ENCODE data around the gene CDH12.

The CDH12 gene

DNA sequence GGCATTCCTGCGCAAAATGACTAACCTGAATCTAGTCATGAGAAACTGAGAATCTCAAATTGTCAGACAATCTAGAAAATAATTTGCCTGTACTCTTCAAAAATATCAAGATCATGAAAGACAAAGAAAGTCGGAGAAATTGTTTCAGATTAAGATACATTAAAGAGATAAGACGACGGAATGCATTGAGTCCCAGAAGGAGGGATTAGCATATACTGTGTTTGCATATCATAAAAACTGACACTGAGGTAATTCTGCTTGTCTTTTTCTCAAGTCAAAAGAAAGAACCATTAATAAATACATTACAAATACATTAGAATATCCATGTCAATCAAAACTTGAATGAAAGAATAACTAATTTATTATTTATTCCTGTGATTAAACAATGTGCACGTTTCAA lies 88.4 kb downstream of the CDH12 start:
- no peak for DNase-seq (ENCODE audit: low read depth in 2 of 2)

DNA sequence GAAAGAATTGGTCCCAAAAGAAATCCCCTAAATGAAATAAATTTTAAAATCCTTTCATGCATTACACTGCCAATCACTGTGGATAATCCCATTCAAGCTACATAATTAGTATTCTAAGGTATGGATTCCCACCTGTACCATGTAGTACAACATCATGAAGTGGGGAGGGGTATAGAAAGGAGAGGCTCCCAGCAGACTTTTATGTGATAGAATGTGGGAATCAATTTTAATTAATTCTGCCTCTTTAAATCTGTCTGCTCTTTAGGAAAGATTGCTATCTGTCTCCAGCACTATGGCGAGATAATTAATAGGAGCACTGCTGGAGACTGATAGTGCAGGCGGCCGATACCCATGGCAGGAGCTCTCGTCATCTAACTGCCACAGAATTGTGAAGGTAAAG lies 95.4 kb downstream of the CDH12 start:
- DNase-seq (ENCODE audit: low read depth in 2 of 2) = no peak

DNA sequence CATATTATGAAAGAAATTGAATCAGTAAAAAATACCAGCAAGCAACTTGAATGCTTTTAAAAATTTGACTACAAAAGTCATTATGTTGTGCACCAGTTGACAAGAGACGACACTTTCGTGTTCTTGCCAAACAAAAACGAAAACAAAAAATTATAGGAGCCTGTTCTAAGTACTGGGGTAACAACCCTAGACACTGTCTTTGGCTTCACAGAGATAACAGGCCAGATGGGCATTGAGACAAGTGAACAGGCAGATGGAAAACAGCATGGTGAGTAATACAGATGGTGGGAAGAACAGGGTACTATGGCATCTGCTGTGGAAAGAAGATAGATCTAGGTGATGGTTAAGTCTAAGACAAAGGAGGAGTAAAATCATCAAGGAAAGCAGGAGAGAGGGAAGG lies 99.0 kb downstream of the CDH12 start:
- no peak for DNase-seq (ENCODE audit: low read depth in 2 of 2)

DNA sequence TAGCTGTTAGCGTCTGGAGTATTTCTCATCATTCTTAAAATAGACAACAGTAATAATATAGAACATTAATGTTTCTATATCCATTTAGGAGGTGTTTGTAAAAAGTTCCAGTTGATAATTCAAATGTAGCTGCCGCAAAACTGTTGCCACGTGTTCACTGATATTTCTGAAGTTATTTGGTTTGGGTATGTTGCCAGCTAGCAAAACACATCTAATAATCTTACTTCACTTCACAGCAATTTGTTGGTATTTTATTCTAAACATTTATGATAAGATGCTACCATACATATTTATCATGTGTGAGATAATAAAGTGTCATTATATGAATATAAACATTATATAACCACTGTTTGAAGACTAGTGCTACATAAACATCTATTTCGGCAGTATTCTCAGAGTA lies 101.6 kb downstream of the CDH12 start:
- DNase-seq (ENCODE audit: low read depth in 2 of 2) = no peak

DNA sequence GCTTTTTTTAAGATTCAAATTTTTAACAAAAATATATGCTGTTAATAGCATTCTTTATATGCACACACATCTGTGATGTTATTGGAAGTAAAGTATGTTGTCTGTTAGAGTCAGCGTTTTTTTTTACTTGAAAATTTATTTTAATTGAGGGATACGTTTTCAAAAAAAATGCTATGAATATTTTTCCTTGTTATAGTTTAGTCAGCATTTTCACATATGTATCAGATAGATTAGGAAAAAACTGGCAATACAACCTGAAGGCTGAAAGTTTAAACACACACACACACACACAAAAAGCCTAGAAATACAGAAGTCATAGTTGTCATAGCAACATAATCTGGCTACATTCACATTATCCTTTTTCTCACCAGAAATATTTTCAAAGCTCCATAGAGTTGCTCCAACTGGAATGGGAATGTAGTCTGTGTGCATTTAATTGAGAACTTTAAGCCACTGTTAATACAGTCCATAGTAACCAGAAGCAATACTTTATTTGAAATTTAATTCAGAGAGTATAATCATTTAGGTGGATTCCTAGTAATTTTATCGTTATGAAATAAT lies 116.6 kb downstream of the CDH12 start:
- DNase-seq (ENCODE audit: low read depth in 2 of 2) = no peak

DNA sequence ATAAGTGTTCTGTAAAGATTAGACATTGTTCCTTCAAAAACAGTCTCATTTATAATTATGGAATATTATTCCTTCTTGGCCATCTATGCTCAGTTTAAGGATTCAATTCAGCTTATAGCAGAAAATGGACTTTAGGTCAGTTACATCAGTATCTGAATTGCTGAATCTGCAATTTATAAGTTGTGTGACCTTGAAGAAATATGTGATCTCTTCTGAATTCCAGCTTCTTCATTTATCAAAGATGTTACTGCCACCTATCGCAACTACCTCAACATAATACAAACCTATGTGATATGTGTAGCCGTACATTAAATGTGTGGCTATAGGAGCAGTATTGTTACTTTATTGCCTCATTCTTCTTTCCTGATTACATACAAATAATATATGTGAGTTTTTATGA lies 118.2 kb downstream of the CDH12 start:
- DNase-seq (ENCODE audit: low read depth in 2 of 2) = no peak

DNA sequence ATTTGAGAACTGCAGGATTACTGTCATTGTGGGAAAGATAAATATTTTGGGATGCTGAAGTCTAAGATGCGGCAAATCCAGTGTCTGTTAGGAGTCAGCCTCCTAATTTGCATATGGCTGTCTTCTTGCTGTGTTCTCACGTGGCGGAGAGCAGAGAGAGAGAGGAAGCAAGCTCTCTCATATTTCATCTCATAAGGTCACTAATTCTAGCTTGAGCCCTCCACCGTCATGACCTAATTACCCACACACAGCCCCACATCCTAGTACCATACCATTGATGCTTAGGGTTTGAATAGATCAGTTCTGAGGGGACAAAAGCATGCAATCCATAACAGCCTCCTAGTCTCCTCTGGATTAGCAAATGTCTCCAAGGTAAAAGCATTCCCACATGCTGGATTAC lies 124.5 kb downstream of the CDH12 start:
- no peak for DNase-seq (ENCODE audit: low read depth in 2 of 2)

DNA sequence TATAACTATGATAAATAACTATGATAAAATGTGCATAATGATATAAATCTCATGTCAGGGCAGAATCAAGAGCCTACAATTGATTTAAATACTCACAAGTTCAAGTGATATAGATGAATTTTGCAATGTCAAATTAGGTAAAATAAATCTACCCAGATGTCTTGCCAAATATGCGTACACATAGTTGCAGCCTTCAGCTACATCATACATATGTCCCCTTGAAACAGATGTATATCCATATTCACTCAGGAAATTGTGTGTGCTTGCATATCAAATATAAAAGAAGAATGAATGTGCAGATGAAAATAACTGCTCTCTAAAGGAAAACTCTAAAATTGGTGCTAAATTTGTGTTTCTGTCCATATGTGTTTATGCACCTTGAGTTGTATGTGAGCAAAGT lies 130.7 kb downstream of the CDH12 start:
- no peak for DNase-seq (ENCODE audit: low read depth in 2 of 2)

DNA sequence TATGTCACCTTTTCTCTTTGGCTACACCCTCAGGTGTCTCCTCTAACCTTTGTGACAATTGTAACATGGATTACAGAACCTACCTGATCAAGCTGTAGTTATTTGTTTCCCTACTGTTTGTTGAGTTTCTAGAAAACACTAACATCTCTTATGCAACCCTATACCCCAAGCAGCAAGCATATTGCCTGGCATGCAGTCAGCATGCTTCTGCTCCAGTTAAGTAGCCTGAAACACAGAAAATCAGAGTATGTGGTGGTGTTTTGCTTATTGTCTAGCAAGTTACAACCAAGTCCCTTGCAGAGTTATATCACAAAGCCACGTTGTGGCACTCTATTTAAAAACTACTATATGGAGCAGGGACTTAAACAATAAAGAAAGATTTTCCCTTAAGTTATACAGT lies 131.1 kb downstream of the CDH12 start:
- DNase-seq (ENCODE audit: low read depth in 2 of 2) = no peak

DNA sequence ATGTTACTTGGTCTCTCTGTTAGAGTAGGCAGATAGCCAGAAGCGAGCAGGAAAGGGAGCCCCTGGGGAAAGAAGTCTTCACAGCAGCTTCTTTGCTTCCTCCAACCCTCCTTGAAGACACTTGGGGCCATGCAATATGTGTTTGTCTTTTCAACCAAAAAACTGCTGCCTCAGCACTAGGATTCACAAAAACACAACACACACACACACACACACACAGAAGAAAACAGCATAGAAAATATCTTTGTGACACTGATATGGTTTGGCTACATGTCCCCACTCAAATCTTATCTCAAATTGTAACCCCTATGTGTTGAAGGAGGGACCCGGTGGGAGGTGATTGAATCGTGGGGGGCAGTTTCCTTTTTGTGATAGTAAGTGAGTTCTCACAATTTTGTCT lies 133.3 kb downstream of the CDH12 start:
- DNase-seq (ENCODE audit: low read depth in 2 of 2) = no peak

DNA sequence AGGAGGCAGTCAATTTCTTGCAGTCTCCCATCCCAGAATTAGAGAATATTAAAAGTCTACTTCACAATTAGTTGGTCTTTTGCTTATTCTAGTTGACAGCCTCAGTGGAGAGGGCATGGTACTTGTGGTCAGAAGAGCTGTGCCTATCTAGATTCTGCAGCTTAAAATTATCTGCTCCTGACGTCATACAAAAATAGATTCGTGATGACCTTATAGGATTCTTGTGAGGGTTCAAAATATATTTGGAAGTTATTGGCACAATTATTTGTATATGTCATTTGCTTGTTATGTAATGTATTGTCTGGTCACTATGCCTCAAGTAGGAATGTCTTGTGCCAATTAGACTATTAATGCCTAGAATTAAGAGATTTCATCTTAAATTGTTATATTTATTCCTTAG lies 142.5 kb downstream of the CDH12 start:
- DNase-seq (ENCODE audit: low read depth in 2 of 2) = no peak

DNA sequence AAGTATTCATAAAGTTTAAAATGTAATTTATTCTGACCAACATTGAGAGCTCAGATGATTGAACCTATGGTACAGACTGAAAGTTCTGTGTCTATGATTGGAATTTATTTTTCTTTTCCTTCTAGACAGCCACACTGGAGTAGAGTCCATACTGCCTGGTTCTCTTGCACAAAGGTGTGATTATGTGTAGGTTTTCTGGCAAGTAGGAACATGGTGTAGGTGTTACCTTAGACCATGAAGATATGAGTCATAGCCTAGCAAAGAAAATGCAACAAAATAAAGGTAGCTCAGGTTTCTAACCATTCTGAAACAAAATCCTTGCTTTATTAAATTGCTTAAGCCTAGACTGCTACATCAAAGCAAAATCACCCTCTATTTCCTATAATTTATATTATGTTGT lies 143.4 kb downstream of the CDH12 start:
- DNase-seq (ENCODE audit: low read depth in 2 of 2) = no peak

DNA sequence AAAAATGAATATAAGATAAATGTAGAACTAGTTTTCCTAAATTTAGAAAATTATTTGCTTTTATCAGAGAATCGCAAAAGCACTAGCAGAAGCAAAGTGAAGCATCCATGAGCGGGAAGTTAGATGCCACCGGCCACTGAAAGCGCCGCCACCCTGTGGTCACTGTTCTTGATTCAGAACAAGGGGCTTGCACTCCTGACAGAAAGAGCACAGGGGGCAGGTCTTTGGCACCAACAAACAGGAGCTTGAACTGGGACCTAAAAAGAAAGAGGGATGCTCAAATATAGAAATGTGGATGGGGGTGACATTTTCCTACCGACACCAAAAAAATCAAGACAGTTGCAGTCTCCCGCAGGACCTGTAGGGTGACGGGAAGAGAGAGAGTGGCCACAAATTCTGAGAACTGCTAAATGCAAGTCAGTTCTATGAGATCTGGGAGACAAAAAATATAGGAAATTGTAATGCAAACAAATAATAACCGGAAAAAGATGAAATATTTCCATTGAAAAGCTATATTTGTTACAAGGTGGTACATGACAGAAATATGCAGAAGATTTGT lies 144.3 kb downstream of the CDH12 start:
- no peak for DNase-seq (ENCODE audit: low read depth in 2 of 2)

DNA sequence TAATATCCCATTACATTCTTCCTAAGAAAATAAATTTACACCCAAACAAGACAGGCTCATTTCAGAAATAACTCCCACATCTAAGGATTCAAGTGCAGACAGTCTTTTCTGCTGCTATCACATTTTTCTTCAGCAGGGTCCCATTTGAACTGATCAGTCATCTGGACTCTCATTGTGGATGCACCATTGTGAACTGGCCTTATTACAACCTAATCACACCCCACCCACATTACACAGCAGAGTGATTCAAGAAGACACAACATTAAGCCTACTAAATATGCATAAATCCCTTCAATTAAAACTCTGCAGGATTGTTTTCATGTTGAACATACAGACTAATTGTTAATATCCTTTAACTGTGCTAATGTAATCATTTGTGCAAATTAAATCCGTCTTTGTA lies 146.2 kb downstream of the CDH12 start:
- no peak for DNase-seq (ENCODE audit: low read depth in 2 of 2)

DNA sequence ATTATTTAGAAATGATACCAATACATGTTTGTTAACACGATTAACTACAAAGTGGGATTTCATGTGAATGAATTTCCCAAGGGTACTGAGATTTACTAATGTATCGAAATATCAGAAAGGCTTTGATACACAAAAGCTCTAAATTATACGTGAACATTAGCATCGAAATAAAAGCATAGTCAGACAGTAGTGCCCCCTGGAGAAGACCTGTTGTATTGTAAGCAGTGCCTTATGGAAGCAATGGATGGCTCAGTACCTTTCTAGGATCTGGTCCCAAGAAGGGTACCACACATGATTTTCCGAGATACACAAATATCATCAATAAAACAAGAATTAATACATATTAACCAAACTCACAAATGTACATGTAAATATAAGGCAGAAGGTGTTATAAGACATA lies 153.8 kb downstream of the CDH12 start:
- no peak for DNase-seq (ENCODE audit: low read depth in 2 of 2)

DNA sequence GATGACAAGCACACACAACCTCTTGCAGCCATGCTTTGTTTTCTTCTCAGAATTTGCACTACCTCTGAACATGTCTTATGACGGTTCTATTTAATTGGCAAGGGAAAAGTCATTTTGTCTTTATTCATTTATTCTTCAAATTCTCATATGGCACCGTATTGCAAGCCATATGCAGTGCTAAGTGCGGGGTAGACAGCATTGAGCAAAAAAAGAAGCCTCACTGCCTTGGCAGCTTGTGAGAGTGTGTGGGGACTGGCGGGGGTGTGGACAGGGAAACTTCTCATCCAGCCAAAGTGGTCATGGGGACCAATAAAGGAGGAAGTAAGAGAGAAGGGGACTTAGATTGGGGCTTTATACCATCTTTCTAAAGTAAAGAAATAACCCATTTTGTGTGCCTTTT lies 160.0 kb downstream of the CDH12 start:
- DNase-seq (ENCODE audit: low read depth in 2 of 2) = no peak

DNA sequence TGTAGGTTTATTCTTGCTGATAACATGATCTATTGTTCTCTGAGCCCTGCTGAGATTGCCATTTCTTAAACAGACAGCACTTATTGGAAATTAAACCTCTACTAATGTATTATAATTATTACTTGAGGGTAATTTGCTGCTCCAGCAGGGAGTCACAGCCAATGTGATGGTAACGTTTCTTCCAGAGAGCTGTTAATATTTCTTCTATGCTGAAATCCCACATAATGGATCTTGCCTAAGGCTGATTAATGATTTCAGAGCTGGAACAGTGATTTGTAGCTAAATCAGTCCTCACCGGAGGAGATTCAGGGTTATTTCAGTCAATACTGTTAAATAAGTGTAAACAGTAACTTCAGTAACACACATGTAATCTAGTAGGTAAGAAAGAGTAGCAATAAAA lies 170.1 kb downstream of the CDH12 start:
- DNase-seq (ENCODE audit: low read depth in 2 of 2) = no peak

DNA sequence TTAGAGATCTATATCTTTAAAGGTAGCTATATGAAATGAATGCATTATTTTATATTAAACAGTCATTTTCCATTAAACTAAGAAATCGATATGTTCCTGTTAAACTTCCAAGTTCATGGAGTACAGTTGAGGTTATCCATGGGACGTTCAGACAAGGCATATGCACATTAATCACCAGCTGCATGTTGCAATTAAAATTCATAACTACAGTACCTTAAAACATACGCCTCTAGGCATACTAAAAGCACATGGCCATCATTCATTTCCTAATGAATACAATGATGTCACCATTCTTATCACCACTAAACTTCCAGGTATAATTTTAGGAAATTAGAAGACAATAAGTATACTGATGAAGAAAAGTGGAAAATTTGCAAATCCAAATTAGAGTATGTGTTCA lies 174.3 kb downstream of the CDH12 start:
- no peak for DNase-seq (ENCODE audit: low read depth in 2 of 2)

DNA sequence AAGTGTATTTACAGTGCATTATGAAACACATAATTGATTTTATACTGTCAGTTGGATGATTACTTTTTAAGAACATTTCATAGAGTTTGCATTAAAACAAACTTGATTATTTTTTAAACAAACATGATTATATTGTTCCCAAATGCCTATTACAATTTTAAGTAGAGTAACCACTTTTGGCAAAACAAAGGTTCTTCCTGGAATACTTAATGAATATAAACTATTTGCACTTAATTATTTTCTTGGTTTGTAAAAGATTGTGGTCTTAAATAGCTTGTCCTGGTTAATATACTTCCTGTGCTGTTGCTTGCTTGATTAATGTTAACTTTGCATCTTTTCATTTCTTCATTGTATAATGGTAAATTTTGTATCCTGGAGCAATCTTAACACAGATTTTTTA lies 180.0 kb downstream of the CDH12 start:
- no peak for DNase-seq (ENCODE audit: low read depth in 2 of 2)

DNA sequence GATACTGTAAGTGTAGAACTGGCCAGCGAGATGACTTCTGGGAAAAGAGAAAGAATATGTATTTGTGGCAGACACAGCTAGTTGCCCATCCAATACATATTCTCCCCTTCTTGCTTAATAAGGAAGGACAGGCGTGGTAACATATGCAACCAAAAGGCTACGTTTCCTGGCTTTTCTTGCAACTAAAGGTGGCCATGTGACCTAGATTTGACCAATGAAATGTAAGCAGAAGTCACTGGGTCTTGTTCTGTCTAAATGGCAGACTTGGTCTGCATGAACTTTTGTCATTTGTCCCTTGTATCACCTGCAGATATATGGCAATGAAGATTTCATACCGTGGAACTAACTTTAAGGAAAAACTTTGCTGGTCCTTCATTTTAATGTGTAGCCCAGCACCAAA lies 183.8 kb downstream of the CDH12 start:
- no peak for DNase-seq (ENCODE audit: low read depth in 2 of 2)

DNA sequence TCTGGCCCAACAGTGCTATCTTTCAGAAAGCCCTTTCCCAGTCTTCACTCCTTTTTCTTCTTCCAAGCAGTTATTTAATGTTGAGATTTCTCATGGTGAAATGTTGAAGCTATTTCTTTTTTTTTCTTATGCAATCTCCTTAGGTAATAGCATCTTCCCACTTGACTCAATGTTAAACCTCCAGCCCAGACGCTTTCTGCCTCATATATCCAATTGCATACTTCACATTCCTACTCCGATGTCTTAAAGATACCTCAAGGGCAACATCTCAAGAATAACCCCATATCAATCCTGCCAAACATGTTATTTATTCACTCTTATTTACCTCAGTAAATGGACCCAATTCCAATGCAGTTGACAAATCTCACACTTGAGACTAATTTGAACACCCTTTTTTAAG lies 187.3 kb downstream of the CDH12 start:
- no peak for DNase-seq (ENCODE audit: low read depth in 2 of 2)

DNA sequence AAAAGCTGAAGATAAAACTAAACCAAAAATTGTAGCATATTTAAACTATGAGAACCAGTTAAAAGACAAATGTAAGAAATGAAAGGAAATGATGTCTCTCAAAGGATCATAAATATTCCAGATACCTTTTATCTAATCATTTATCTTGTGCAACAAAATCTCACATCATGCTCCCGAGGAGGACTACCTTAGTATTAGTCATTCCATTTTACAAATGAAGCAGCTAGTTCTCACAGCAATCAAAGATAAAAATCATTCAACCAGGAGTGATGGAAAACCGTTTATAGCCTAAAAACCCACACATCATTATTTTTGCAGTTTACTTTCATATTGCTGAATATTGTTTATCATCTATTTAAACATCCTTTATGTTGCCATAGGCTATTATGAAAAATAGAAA lies 190.0 kb downstream of the CDH12 start:
- DNase-seq (ENCODE audit: low read depth in 2 of 2) = no peak

DNA sequence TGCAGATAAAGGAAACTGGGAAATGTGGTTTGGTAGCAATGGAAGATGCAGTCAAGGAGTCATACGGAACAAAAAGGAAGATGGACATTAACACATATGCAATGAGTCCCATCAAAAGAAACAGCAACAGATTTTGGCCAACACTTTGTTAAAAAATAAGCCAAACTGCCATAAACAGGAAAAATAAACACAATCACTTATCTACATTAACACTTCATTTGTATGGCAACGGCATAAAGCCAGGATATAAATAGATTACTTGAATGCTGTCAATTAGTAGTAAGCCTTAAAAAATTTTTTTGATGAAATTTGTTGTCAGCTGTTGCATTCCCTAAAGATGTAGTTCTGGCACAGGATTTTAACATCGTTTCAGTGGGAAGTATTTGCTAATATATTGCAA lies 190.8 kb downstream of the CDH12 start:
- no peak for DNase-seq (ENCODE audit: low read depth in 2 of 2)

DNA sequence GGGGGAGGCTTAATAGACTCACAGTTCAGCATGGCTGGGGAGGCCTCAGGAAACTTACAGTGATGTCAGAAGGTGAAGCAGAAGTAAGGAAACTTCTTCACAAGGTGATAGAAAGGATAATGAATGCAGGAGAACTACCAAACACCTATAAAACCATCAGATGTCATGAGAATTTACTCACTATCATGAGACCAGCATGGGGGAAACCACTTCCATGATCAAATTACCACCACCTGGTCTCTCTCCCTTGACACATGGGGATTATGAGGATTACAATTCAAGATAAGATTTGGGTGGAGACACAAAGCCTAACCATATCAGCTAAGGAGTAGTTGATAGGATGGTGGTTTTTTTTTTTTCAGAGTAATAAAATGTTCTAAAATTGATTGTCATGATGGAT lies 201.8 kb downstream of the CDH12 start:
- no peak for DNase-seq (ENCODE audit: low read depth in 2 of 2)

DNA sequence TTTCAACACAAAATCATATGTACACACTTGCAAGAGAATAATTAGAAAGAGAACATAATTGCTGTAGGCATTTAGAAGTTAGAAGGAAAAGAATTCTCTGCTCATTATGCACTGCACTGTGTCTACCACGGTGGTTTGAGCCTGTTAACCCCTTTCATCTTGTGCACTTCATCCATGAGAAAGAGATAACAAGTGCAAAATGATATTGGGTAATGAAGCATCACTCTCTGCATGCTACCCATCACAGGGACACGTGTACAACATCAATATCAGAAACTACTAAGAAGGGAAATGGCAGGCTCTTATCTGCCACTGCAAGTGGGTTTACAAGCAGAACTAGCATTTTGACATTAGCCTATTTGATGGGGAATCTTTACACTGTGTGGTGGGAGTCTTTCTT lies 202.6 kb downstream of the CDH12 start:
- DNase-seq (ENCODE audit: low read depth in 2 of 2) = no peak
